ENCODE measurements around the gene FZR1.

DNA sequence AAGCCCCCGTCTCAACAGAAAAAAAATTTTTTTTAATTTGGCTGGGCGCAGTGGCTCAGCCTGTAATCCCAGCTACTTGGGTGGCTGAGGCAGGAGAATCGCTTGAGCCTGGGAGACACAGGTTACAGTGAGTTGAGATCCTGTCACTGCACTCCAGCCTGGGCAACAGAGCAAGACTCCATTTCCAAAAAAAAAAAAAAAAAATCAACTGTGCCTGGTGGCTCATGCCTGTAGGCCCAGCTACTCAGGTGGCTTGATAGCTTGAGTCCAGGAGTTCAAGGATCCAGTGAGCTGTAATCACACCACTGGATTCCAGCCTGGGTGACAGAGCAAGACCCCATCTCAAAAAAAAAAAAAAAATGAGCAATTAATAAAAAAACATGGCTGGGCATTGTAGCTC, 4.3 kb upstream of the FZR1 start:
- TF ChIP-seq POLR2A (IDR thresholded peaks at IDR 0.05) (no peak), POLR2AphosphoS5 (IDR thresholded peaks at IDR 0.05) (no peak)
- TF ChIP-seq, protein P1, sequence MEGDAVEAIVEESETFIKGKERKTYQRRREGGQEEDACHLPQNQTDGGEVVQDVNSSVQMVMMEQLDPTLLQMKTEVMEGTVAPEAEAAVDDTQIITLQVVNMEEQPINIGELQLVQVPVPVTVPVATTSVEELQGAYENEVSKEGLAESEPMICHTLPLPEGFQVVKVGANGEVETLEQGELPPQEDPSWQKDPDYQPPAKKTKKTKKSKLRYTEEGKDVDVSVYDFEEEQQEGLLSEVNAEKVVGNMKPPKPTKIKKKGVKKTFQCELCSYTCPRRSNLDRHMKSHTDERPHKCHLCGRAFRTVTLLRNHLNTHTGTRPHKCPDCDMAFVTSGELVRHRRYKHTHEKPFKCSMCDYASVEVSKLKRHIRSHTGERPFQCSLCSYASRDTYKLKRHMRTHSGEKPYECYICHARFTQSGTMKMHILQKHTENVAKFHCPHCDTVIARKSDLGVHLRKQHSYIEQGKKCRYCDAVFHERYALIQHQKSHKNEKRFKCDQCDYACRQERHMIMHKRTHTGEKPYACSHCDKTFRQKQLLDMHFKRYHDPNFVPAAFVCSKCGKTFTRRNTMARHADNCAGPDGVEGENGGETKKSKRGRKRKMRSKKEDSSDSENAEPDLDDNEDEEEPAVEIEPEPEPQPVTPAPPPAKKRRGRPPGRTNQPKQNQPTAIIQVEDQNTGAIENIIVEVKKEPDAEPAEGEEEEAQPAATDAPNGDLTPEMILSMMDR (IDR thresholded peaks at IDR 0.05) = no peak

Measured in prostate gland (tissue), 2 donors.